Neural crest cell (in vitro differentiated cells): ENCODE data around the gene PNMA6E. TPM values are rescaled to one million over a fixed set of nuclear protein-coding genes. Genes with fewer than 3 reads are reported as not detected.

Source experiments
- DNase-seq: peaks from one replicate; pipeline ENCODE4 v3.0.0; 2021; ENCODE audit warnings: low read depth, mixed read lengths, low spot score
- H3K27ac Mint-ChIP-seq: one replicate; pipeline ENCODE4 v1.8.0; 2021; ENCODE audit warnings: mild to moderate bottlenecking, mixed read lengths; ENCODE audit not compliant: unreplicated experiment
- H3K27me3 Mint-ChIP-seq: 2 replicates; pipeline ENCODE4 v1.8.0; 2021; ENCODE audit warnings: low read depth, mild to moderate bottlenecking, mixed read lengths
- H3K36me3 Mint-ChIP-seq: 2 replicates; pipeline ENCODE4 v1.8.0; 2021; ENCODE audit warnings: low read depth, mild to moderate bottlenecking, mixed read lengths
- H3K4me1 Mint-ChIP-seq: 2 replicates; pipeline ENCODE4 v1.8.0; 2021; ENCODE audit warnings: mixed read lengths
- H3K4me3 Mint-ChIP-seq: one replicate; pipeline ENCODE4 v1.8.0; 2021; ENCODE audit warnings: mild to moderate bottlenecking, mixed read lengths
- H3K9me3 Mint-ChIP-seq: 2 replicates; pipeline ENCODE4 v1.8.0; 2021; ENCODE audit warnings: mixed read lengths
- CTCF ChIP-seq: fragments of 200-600 bp; sonication (generic); conservative IDR thresholded peaks from 2 replicates; pipeline ENCODE4 v1.5.0; 2021; ENCODE audit warnings: antibody characterized with exemption, mild to moderate bottlenecking
- total RNA-seq: library from RNA; stranded (reverse); gene quantifications from 2 replicates; pipeline ENCODE4 v1.2.1, GENCODE V29; 2021

The PNMA6E gene
- total RNA-seq, 1 donor from 2014 or later, result not detected

GRCh38 chrX:153433781-153434285 is 32.7 kb upstream of the PNMA6E start:
- DNase-seq, result no peak
- peaks cover 8% of the 10 kb centered on the region for H3K9me3 Mint-ChIP-seq
- no peaks in the 10 kb centered on the region for H3K36me3 Mint-ChIP-seq
- H3K4me3 Mint-ChIP-seq, result no peak overlapping the region
- no peaks in the 10 kb centered on the region for H3K4me1 Mint-ChIP-seq
- no peak overlapping the region for H3K27ac Mint-ChIP-seq
- TF ChIP-seq CTCF, result no peak
- H3K27me3 Mint-ChIP-seq, result peaks cover 6% of the 10 kb centered on the region

GRCh38 chrX:153433161-153433680 is 32.1 kb upstream of the PNMA6E start:
- H3K27me3 Mint-ChIP-seq, result peaks cover 3% of the 10 kb centered on the region
- no peak overlapping the region for H3K27ac Mint-ChIP-seq

GRCh38 chrX:153430796-153431195 is 29.6 kb upstream of the PNMA6E start:
- Mint-ChIP-seq H3K36me3 (no peaks in the 10 kb centered on the region), H3K27ac (no peak overlapping the region), H3K4me1 (no peaks in the 10 kb centered on the region), H3K9me3 (peaks cover 6% of the 10 kb centered on the region), H3K27me3 (peaks cover 3% of the 10 kb centered on the region), H3K4me3 (no peak overlapping the region)
- no peak for DNase-seq
- TF ChIP-seq CTCF, result no peak

More at GRCh38 chrX:153433161-153433680, 32.1 kb upstream of the PNMA6E start:
- TF ChIP-seq CTCF, result no peak
- no peaks in the 10 kb centered on the region for H3K36me3 Mint-ChIP-seq
- no peak overlapping the region for H3K4me3 Mint-ChIP-seq
- H3K4me1 Mint-ChIP-seq, result no peaks in the 10 kb centered on the region
- no peak for DNase-seq
- peaks cover 3% of the 10 kb centered on the region for H3K9me3 Mint-ChIP-seq

- Mint-ChIP-seq H3K27me3 (peaks cover 3% of the 10 kb centered on the region), H3K36me3 (no peaks in the 10 kb centered on the region), H3K4me1 (no peaks in the 10 kb centered on the region), H3K4me3 (no peak overlapping the region), H3K9me3 (peaks cover 6% of the 10 kb centered on the region), H3K27ac (no peak overlapping the region)
- TF ChIP-seq CTCF, result no peak
- no peak for DNase-seq
Measured at GRCh38 chrX:153426204-153426603, 25.1 kb upstream of the PNMA6E start.

GRCh38 chrX:153423652-153424051 is 22.5 kb upstream of the PNMA6E start:
- Mint-ChIP-seq H3K9me3 (peaks cover 3% of the 10 kb centered on the region), H3K27ac (no peak overlapping the region), H3K4me1 (no peaks in the 10 kb centered on the region), H3K36me3 (no peaks in the 10 kb centered on the region), H3K27me3 (peaks cover 3% of the 10 kb centered on the region), H3K4me3 (no peak overlapping the region)
- DNase-seq, result no peak
- no peak for TF ChIP-seq CTCF
